GM18498 (cell line): ENCODE data around the gene LRRC4B.

ENCODE experiments used
- ATAC-seq: cut with Tn5 transposase; IDR thresholded peaks from one replicate; pipeline ENCODE4 v1.9.1; 2021; ENCODE audit warnings: mild to moderate bottlenecking, moderate library complexity; ENCODE audit not compliant: unreplicated experiment

The LRRC4B gene

DNA sequence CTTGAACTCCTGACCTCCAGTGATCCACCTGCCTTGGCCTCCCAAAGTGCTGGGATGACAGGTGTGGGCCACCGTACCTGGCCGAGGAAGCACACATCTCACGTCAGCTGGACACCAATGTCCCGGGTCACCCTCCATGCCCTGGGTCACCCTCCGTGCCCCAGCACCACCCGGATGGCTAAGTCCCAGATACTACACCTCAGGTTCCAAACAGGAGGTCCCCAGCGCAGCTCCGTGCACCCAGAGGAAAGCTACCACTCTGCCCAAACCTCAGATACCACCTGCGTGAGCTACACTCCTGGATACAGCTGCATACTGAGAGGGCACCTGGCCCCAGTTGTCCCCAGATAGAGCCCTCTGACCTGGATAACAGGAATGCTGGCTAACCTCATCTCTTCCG is 14.0 kb downstream of the LRRC4B start:
- no peak for ATAC-seq

GRCh38 chr19:50553134-50553703 is 15.0 kb downstream of the LRRC4B start:
- ATAC-seq = no peak

- ATAC-seq = no peak
These were observed 15.7 kb downstream of the LRRC4B start for GRCh38 chr19:50552540-50552939.

DNA sequence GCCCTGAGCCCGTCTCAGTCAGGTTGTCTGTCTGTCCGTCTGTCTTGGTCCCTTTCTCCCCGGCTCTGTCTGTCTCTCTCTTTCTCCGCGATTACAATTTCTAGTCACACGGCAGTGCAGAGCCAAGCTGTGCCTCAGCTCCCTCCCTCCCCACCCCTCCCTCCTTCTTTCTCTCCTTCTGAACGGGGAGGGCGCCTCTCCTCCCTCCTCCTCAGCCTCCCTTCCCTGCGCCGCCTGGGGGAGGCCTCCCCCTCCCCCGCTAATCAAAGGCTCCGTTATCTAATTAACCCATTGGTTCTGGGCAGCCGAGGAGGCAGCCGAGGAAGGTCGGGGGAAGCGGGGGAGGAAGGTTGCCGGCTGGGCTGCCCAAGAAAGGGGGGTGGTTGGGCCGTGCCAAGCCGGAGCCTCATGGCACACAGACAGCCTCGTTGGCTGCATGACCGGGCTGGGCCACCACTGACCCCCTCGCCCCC is 16.5 kb downstream of the LRRC4B start:
- no peak for ATAC-seq

- ATAC-seq = no peak
These were observed 17.1 kb downstream of the LRRC4B start for GRCh38 chr19:50551034-50551714.

GRCh38 chr19:50550594-50550966 is 17.7 kb downstream of the LRRC4B start:
- no peak for ATAC-seq

DNA sequence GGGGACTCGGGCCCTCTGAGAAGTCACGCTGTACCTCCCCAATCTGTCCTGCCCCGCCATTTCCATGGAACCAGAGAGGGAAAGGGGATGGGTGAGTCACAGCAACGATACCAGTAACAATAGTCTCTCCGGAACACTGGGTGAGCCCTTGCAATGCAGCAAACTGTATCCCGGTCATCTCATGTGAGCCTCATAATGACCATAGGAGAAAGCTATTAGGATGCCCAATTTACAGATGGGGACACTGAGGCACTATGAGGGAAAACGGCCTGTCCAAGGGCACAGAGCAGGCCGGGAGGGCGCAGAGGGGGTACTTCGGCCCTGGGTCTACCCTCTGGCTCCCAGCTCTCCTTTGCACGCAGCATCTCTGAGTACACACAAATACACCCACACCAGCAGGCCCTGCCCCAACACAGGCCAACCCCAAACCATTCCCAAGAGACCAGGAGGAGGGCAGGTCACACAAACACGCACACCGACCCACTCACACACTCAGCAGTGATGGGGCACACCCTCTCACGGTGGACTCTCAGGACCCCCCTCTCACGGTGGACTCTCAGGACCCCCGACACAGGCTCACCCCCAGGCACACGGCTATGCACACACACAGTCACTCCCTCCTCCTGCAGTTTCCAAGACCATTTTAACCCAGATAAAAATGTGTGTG is 18.2 kb downstream of the LRRC4B start:
- no peak for ATAC-seq

- ATAC-seq = no peak
These were observed 18.9 kb downstream of the LRRC4B start for GRCh38 chr19:50549059-50549926.

DNA sequence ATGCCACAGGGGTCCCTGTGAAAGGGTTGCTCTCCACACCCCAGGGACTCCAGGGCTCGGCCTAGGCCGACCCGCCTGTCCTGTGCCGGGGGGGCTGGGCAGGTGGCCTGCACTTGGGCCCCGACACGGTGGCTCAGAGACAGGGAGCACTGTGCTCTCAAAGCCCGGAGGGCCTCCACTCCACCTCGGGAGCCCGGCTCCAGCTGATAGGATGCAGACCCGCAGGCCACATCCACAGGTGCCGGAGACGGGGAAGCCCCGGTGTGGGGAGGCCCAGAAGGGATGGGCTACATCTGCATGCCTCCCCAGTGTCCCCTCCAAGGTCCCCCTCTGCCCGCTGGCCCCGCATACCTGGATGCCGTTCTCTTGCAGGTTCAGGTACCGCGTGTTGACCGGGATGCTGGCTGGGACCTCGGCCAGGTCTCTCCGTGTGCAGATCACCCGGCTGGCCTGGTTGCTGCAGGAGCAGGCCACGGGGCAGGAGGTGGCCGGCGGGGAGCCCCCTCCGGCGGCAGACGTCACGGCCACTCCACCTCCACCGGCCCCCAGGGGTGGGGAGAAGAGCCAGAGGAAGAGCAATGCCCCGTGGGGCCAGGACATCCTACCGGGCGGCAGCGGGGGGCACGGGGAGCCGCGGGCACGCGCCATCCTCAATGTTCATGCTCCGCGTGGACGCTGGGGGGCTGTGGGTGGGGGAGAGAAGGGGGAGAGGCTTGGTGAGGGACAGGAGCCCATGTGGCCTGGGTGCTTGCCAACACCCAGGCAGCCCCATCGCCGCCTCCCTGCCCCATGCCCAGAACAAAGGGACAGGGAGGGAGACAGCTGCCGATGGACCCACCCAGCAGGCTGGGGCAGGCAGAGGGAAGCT is 19.8 kb downstream of the LRRC4B start:
- no peak for ATAC-seq

DNA sequence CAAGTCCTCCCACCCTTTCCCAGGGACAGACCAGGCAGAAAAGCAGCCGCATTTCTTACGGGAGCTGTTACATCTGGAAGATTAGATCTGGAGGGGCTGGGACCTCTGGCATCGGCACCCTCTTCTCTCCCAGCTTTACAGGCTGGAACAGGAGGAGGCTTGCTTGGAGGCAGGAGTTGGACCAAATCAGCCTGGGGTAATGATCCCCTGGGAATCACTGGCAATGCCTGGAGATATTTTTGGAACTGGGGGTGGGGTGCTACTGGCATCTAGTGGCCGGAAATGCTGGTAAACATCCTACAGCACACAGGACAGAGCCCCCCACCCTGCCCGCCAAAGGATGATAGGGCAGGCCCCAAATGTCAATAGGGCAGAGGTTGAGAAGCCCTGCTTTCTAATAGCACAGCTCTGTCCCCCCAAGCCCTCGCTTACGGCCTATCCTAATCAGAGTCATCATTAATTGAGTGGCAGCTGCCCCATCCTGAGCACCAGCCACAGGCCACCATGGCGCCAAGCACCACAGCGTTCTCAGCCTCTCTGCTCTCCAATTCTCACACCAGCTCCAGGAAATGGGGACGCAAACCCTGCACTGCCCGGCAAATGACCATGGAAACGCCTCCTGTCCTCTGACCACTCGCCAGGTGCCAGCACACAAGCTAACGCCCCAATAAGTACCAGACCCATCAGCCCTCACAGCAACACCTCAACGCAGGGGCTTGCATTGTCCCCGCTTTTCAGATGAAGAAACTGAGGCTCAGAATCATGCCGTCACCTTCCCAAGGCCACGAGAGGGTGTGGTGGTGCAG is 20.6 kb downstream of the LRRC4B start:
- no peak for ATAC-seq

GRCh38 chr19:50546527-50547221 is 21.6 kb downstream of the LRRC4B start:
- ATAC-seq = no peak

GRCh38 chr19:50542943-50543342 is 25.3 kb downstream of the LRRC4B start:
- no peak for ATAC-seq

DNA sequence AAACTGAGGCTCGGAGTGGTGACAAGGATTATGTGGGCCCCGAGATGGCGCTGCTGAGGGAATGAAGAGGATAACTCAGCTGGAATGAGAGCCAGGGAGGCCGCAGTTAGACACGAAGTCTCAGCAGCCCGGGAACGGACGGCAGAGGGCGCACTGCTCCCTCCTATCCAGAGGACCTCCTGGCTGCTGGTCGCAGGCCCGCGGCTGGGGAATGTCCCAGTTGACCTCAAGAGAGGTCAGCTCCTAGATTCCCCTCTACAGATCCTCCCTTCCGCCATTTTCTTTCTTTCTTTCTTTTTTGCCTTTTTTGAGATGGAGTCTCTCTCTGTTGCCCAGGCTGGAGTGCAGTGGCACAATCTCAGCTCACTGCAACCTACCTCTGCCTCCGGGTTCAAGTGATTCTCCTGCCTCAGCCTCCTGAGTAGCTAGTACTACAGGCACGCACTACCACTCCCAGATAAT is 30.4 kb downstream of the LRRC4B start:
- ATAC-seq = no peak

GRCh38 chr19:50537306-50537685 is 30.9 kb downstream of the LRRC4B start:
- ATAC-seq = no peak

- ATAC-seq = no peak
These were observed 31.5 kb downstream of the LRRC4B start for GRCh38 chr19:50536662-50537305.

GRCh38 chr19:50535672-50536187 is 32.5 kb downstream of the LRRC4B start:
- ATAC-seq = no peak

DNA sequence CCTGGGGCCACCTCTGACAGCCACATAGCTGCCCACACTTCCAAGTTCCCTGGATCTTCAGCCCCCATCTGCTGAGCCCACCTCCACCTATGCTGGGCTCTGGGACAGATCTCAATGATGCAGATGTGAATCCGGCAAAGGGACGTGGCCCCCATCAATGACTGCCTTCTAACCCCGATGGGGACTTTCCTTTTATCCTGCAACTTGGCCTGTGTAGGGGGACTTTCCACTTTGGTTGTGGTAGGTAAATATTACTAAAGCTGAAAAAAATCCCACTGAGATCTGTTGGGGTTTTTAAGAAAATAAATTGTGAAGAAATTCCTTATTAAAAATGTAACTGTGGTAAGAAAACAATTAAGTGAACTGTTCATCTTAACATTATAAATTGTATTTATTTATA is 33.8 kb downstream of the LRRC4B start:
- ATAC-seq = no peak

GRCh38 chr19:50532952-50533351 is 35.3 kb downstream of the LRRC4B start:
- no peak for ATAC-seq
